Liver (tissue), 3 donors: ENCODE results near the gene ITIH4.

Experiments used
- ATF3 ChIP-seq: IDR thresholded peaks from 2 replicates; pipeline ENCODE4 v1.6.1; 2016; ENCODE audit warnings: antibody characterized with exemption
- CTCF ChIP-seq: fragments of 150-350 bp; IDR thresholded peaks from 2 replicates; pipeline ENCODE4 v1.5.1; 2017; ENCODE audit warnings: improper control_type of control experiment, low read depth, low read length; ENCODE audit not compliant: missing input control
- FOXA1 ChIP-seq: IDR thresholded peaks from 2 replicates; pipeline ENCODE4 v1.6.1; 2016; ENCODE audit warnings: antibody characterized with exemption
- GABPA ChIP-seq, 2 donors: IDR thresholded peaks in 1 of 2; conservative IDR thresholded peaks in 1 of 2; 2 replicates each; pipeline ENCODE4 v1.6.1; 2016; ENCODE audit warnings: antibody characterized with exemption in 2 of 2, mild to moderate bottlenecking in 1 of 2, moderate library complexity in 1 of 2
- HNF4G ChIP-seq: IDR thresholded peaks from 2 replicates; pipeline ENCODE4 v1.6.1; 2016; ENCODE audit warnings: antibody characterized with exemption
- JUND ChIP-seq, 2 donors: IDR thresholded peaks; 2 replicates each; pipeline ENCODE4 v1.6.1; 2016; ENCODE audit warnings: antibody characterized with exemption in 2 of 2
- MAX ChIP-seq: IDR thresholded peaks from 2 replicates; pipeline ENCODE4 v1.6.1; 2016; ENCODE audit warnings: antibody characterized with exemption
- NR2F2 ChIP-seq: IDR thresholded peaks from 2 replicates; pipeline ENCODE4 v1.6.1; 2016; ENCODE audit warnings: antibody characterized with exemption
- REST ChIP-seq: IDR thresholded peaks from 2 replicates; pipeline ENCODE4 v1.6.1; 2016; ENCODE audit warnings: antibody characterized with exemption, mild to moderate bottlenecking
- RXRA ChIP-seq, 2 donors: IDR thresholded peaks; 2 replicates each; pipeline ENCODE4 v1.6.1; 2017 to 2018; ENCODE audit warnings: antibody characterized with exemption in 2 of 2, mild to moderate bottlenecking in 1 of 2
- SP1 ChIP-seq: IDR thresholded peaks from 2 replicates; pipeline ENCODE4 v1.6.1; 2018; ENCODE audit warnings: antibody characterized with exemption, mild to moderate bottlenecking
- TAF1 ChIP-seq: conservative IDR thresholded peaks from 2 replicates; pipeline ENCODE4 v1.6.1; 2016; ENCODE audit warnings: antibody characterized with exemption, mild to moderate bottlenecking
- donor health status: healthy.
- donor health status: healthy.

- no peak for TF ChIP-seq CTCF
- peak; percentile 55 for TF ChIP-seq REST
- no peak for TF ChIP-seq GABPA (IDR thresholded peaks at IDR 0.05 in 1 of 2, conservative IDR thresholded peaks at IDR 0.05 in 1 of 2)
- TF ChIP-seq FOXA1 = no peak
- TF ChIP-seq TAF1 = peak; percentile 54
- peak; percentile 70 for TF ChIP-seq SP1
- no peak for TF ChIP-seq MAX
- no peak for TF ChIP-seq ATF3
- peak; percentile 45 for TF ChIP-seq HNF4G
- peak; percentile 25 for TF ChIP-seq NR2F2
- TF ChIP-seq RXRA (IDR thresholded peaks at IDR 0.05) = peak; percentile 86 to 90
- TF ChIP-seq JUND (IDR thresholded peaks at IDR 0.05) = peak in 1 of 2 donors; percentile 28
Measured at GRCh38 chr3:52829482-52829881, 990 bp downstream of the ITIH4 start.
